A549 treated with AZD2906 at 1 μM for 4 hours (cell line): ENCODE measurements around the gene NELFE. TPM values are rescaled to one million over a fixed set of nuclear protein-coding genes. Genes with fewer than 3 reads are reported as not detected.

Source experiments
- total RNA-seq: library from RNA; stranded (reverse); fragments of 200-300 nt; extraction: Qiagen RNA extraction; gene quantifications from 5 replicates; pipeline ENCODE4 v1.2.3, GENCODE V29; 2022

Gene NELFE, protein sequence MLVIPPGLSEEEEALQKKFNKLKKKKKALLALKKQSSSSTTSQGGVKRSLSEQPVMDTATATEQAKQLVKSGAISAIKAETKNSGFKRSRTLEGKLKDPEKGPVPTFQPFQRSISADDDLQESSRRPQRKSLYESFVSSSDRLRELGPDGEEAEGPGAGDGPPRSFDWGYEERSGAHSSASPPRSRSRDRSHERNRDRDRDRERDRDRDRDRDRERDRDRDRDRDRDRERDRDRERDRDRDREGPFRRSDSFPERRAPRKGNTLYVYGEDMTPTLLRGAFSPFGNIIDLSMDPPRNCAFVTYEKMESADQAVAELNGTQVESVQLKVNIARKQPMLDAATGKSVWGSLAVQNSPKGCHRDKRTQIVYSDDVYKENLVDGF
- total RNA-seq = 73.0 to 92.7 TPM (median 76.9 TPM) in 5 replicates

DNA sequence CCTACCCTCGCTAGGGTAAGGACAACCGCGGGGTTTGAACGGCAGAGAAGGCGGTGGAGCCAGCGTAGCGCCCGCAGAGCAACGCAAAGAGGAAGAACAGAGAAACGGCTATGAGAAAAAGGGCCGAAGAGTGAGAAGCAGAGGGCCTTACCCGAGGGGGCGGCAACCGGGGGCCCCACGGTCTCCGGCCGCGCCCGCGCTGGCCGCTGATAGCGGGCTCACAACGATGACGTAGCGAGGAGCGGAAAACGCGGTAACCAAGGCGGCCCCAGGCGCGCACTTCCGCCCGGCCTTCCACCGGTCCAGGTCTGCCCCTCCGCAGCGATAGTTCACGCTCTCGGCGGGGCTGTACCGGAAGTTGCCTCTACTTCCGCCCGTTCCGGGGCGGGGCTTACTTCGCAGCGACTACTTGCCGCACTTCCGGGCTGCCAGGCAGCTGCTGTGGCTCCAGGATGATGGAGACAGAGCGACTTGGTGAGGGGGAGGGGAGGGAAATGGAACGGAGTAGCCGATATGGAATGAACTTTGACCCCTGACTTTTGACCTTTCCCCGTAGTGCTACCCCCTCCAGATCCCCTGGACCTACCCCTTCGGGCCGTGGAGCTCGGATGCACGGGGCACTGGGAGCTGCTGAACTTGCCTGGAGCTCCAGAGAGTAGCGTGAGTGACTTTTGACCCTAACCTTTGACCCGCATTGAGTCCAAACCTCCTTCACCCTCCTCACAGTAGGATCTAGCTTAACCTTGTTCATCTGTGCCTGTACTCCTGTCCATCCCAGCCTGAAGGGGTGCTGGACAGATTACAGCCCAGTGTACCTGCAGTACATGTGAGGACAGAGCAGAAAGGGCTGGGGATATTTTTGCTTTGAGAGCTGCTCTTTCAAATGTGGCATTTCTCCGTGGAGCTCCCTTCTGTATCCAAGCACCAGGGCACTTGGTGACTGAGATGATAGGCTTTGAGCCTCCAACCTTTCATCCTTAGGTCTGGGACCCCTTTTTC lies at the start of gene NELFE, which contains the start of gene SKIC2:
Gene NELFE (minus strand): TSS at position 231 of the 999 bp plus-strand sequence. CDS start 525 bp downstream, outside the sequence.
Gene SKIC2 (plus strand): TSS at position 435 of the 999 bp plus-strand sequence. CDS start 18 bp downstream, at position 453.

GRCh38 chr6:31981744-31982143 lies 23.0 kb upstream of the NELFE start, which contains the start of gene C4A:
Gene C4A (plus strand): TSS chr6:31982057. CDS start chr6:31982108, 51 bp downstream.

GRCh38 chr6:31971993-31972708 lies 13.4 kb upstream of the NELFE start, which contains the start of gene DXO:
Gene DXO (minus strand): TSS chr6:31972138. CDS start chr6:31971675, 463 bp downstream.

GRCh38 chr6:31945507-31946369 lies 13.0 kb downstream of the NELFE start, which contains the start of gene CFB:
Gene CFB (plus strand): TSS chr6:31946095. CDS start chr6:31946222, 127 bp downstream.

GRCh38 chr6:31927242-31927862 lies 31.4 kb downstream of the NELFE start, which contains the start of gene C2:
Gene C2 (plus strand): TSS chr6:31927717. CDS start chr6:31927753, 36 bp downstream.

Other genes with a start within 250 kb of the NELFE start
- gene LY6G6D, start 243.6 kb downstream of the NELFE start, total RNA-seq = not detected in 5 replicates
- 0.08 to 0.14 TPM (median 0.09 TPM) in 3 of 5 replicates, not detected in the others for gene LY6G6C, start 237.2 kb downstream of the NELFE start, total RNA-seq
- gene MPIG6B, start 235.6 kb downstream of the NELFE start, total RNA-seq = not detected in 5 replicates
- 25.2 to 32.8 TPM (median 28.6 TPM) in 5 replicates for gene DDAH2, start 229.7 kb downstream of the NELFE start, total RNA-seq
- 467 to 486 TPM (median 475 TPM) in 5 replicates for gene CLIC1, start 222.4 kb downstream of the NELFE start, total RNA-seq
- 10.5 to 14.8 TPM (median 11.7 TPM) in 5 replicates for gene MSH5, start 219.0 kb downstream of the NELFE start, total RNA-seq
- 1.6 to 4.2 TPM (median 3.1 TPM) in 5 replicates for gene SAPCD1, start 196.3 kb downstream of the NELFE start, total RNA-seq
- gene VWA7, start 181.6 kb downstream of the NELFE start, total RNA-seq = 1.3 to 1.9 TPM (median 1.5 TPM) in 5 replicates
- 49.3 to 54.8 TPM (median 53.0 TPM) in 5 replicates for gene VARS1, start 163.2 kb downstream of the NELFE start, total RNA-seq
- gene LSM2, start 152.0 kb downstream of the NELFE start, total RNA-seq = 43.6 to 61.8 TPM (median 59.8 TPM) in 5 replicates
- gene HSPA1L, start 143.7 kb downstream of the NELFE start, total RNA-seq = 1.2 to 1.7 TPM (median 1.4 TPM) in 5 replicates
- gene HSPA1A, start 143.4 kb downstream of the NELFE start, total RNA-seq = 132 to 240 TPM (median 186 TPM) in 5 replicates
- gene HSPA1B, start 131.2 kb downstream of the NELFE start, total RNA-seq = 94.0 to 169 TPM (median 135 TPM) in 5 replicates
- gene NEU1, start 96.2 kb downstream of the NELFE start, total RNA-seq = 24.3 to 33.7 TPM (median 27.9 TPM) in 5 replicates
- 0.05 TPM in 3 of 5 replicates, not detected in the others for gene SLC44A4, start 80.0 kb downstream of the NELFE start, total RNA-seq
- gene EHMT2, start 61.3 kb downstream of the NELFE start, total RNA-seq = 21.5 to 29.0 TPM (median 26.5 TPM) in 5 replicates
- 2.9 to 4.5 TPM (median 3.8 TPM) in 5 replicates for gene ZBTB12, start 56.9 kb downstream of the NELFE start, total RNA-seq
- gene C2, start 31.3 kb downstream of the NELFE start, total RNA-seq = 0.20 to 0.34 TPM (median 0.23 TPM) in 5 replicates
- 1.3 to 3.0 TPM (median 2.0 TPM) in 5 replicates for gene CFB, start 12.9 kb downstream of the NELFE start, total RNA-seq
- 19.9 to 23.7 TPM (median 22.8 TPM) in 5 replicates for gene SKIC2, start 204 bp upstream of the NELFE start, total RNA-seq
- 11.1 to 13.8 TPM (median 11.8 TPM) in 5 replicates for gene DXO, start 13.2 kb upstream of the NELFE start, total RNA-seq
- 0.80 to 1.1 TPM (median 0.93 TPM) in 5 replicates for gene C4A, start 23.1 kb upstream of the NELFE start, total RNA-seq
- 0.58 to 1.2 TPM (median 0.96 TPM) in 5 replicates for gene C4B, start 55.8 kb upstream of the NELFE start, total RNA-seq
- gene CYP21A2, start 79.4 kb upstream of the NELFE start, total RNA-seq = 0.06 TPM in 1 of 5 replicates, not detected in the others
- 0.48 to 0.71 TPM (median 0.56 TPM) in 5 replicates for gene TNXB, start 150.4 kb upstream of the NELFE start, total RNA-seq
- 27.8 to 35.4 TPM (median 34.3 TPM) in 5 replicates for gene ATF6B, start 169.3 kb upstream of the NELFE start, total RNA-seq
- 6.0 to 7.8 TPM (median 6.8 TPM) in 5 replicates for gene FKBPL, start 171.3 kb upstream of the NELFE start, total RNA-seq
- gene PRRT1, start 193.0 kb upstream of the NELFE start, total RNA-seq = 0.47 to 0.82 TPM (median 0.61 TPM) in 5 replicates
- gene PPT2, start 195.2 kb upstream of the NELFE start, total RNA-seq = 7.8 to 8.8 TPM (median 8.5 TPM) in 5 replicates
- 0.56 to 1.9 TPM (median 1.9 TPM) in 5 replicates for gene EGFL8, start 205.6 kb upstream of the NELFE start, total RNA-seq
- gene AGPAT1, start 217.1 kb upstream of the NELFE start, total RNA-seq = 35.3 to 43.1 TPM (median 42.4 TPM) in 5 replicates
- gene RNF5, start 219.4 kb upstream of the NELFE start, total RNA-seq = 34.8 to 46.4 TPM (median 45.5 TPM) in 5 replicates
- 1.1 to 2.0 TPM (median 1.7 TPM) in 5 replicates for gene AGER, start 225.3 kb upstream of the NELFE start, total RNA-seq
- 14.1 to 17.3 TPM (median 15.9 TPM) in 5 replicates for gene PBX2, start 231.2 kb upstream of the NELFE start, total RNA-seq
- gene GPSM3, start 233.7 kb upstream of the NELFE start, total RNA-seq = 0.34 to 0.40 TPM (median 0.35 TPM) in 5 replicates